LNCaP clone FGC (cell line): Measurements from ENCODE around the gene ATXN7L1.

Experiments
- DNase-seq: peaks from one replicate; pipeline ENCODE4 v3.0.0-alpha.2; 2011; ENCODE audit warnings: low read depth
- H3K4me3 ChIP-seq: 2 replicates; pipeline ENCODE4 v1.5.1; 2011; ENCODE audit warnings: mild to moderate bottlenecking, low read depth, low read length, control low read depth
- TF ChIP-seq, protein P1 (sequence below): IDR thresholded peaks from 2 replicates; pipeline ENCODE4 v1.5.1; 2012; ENCODE audit warnings: mild to moderate bottlenecking; ENCODE audit not compliant: control insufficient read depth, insufficient read depth; ENCODE audit errors: extremely low read depth

Gene ATXN7L1

DNA sequence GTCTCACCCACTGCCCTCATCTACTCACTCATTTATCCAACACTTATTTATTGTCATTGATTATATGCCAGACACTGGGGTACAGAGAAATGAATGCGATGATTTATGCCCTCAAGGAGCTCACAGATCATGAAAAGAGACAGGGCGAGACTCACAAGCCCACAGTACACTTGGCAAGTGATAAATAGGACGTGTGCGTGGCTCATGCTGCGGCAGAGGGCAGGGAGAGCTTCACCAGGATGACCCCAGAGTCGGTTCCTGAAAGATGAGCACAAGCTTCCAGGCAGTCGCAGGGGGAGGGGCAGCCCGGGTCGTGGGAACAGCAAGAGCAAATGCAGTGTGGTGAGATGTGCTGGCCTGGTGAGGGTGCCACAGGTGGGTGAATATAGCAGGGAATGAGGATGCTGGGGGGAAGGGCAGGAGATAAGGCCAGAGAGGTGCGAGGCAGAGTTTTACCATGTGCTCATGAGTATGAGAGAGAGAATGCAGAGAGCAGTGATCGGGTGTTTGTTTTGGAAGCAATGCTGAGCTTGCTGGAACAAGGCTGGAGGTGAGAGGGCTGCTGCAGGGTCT, 70.9 kb downstream of the ATXN7L1 start:
- no peak for DNase-seq
- no peak overlapping the region for H3K4me3 ChIP-seq
- TF ChIP-seq, protein P1, sequence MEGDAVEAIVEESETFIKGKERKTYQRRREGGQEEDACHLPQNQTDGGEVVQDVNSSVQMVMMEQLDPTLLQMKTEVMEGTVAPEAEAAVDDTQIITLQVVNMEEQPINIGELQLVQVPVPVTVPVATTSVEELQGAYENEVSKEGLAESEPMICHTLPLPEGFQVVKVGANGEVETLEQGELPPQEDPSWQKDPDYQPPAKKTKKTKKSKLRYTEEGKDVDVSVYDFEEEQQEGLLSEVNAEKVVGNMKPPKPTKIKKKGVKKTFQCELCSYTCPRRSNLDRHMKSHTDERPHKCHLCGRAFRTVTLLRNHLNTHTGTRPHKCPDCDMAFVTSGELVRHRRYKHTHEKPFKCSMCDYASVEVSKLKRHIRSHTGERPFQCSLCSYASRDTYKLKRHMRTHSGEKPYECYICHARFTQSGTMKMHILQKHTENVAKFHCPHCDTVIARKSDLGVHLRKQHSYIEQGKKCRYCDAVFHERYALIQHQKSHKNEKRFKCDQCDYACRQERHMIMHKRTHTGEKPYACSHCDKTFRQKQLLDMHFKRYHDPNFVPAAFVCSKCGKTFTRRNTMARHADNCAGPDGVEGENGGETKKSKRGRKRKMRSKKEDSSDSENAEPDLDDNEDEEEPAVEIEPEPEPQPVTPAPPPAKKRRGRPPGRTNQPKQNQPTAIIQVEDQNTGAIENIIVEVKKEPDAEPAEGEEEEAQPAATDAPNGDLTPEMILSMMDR: no peak

DNA sequence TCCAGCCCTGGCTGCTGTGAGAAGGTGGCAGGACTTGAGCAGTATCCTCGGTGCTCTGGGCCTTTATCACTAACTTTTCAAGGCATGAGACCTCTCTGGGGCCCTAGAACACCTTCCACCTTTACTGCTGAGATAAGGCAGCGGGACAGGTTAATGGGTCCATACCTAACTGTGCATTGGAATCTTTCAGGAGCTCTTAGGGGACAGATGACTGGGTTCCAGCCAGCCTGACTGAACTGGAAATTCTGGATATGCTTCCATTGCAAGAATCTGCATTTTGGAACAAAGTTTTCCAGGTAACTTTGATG, 73.0 kb downstream of the ATXN7L1 start:
- DNase-seq: no peak
- no peak overlapping the region for H3K4me3 ChIP-seq
- TF ChIP-seq, protein P1: no peak

DNA sequence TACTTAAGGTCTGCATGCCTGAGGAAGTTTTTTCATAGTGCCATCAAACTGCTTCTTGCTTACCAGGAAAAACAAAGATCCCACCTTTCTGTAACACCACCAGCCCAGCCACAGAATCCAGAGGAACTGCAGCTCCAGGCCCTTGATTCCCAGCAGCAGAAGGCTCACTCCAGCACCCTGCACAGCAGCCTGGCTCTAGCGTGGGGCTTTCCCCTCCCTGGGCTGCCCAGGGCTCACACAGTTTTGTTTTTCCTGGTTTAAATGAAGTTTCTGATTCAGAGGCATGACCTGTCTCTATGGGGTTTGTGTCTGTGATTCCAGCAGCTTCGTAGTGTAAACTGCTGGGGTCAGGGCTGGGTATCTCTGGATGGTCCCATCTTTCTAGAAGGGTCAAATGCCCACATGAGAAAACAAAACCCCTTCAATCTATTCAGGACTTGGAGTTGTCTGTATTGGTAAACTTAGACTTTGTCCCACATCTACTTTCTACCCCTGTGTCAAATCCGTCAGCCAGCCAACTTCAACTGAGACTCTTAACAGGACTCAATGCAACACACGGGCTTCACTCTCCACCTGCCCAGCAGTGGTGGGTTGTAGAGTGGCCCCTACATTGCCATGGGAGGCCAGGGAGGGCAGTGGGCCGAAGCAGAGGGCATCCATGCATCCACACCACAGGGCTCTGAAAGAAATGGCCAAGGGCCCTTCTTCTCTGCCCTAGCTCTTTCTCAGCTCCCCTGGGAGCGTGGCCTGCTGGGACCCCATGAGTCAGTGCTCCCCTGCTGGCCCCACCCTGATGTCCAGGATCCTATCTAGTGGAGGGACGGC, 73.6 kb downstream of the ATXN7L1 start:
- no peak overlapping the region for H3K4me3 ChIP-seq
- TF ChIP-seq, protein P1: no peak
- no peak for DNase-seq

DNA sequence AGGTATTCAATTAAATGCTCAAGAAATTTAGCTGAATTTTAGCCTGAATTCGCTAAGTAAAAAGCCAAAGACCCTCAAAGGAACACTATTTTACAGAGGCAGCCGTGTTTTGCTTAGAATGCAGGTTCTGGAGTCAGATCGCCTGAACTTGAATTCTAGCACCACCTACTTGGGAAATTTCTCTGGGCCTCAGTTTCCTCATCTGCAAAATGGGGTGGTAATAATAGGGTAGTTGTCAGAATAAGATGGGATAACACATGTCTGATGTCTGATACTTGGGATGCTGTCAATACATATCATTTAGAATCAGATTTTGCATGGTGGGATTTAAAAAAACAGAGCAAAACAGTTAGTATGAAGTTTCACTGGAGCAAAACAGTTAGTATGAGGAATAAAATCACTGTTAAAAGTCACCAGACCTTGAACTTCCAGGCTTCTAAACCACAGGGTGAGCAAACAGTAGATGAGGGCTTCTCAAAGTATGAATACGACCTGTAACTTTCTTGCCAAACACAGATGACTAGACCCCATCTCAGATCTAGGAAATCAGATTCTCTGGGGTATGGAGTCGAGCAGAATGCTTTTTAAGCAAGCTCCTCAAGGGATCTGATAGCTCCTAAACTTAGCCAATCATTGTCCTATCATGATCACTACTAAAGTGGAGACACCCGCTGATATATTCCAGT, 75.4 kb downstream of the ATXN7L1 start:
- no peak for DNase-seq
- TF ChIP-seq, protein P1: no peak
- no peak overlapping the region for H3K4me3 ChIP-seq

DNA sequence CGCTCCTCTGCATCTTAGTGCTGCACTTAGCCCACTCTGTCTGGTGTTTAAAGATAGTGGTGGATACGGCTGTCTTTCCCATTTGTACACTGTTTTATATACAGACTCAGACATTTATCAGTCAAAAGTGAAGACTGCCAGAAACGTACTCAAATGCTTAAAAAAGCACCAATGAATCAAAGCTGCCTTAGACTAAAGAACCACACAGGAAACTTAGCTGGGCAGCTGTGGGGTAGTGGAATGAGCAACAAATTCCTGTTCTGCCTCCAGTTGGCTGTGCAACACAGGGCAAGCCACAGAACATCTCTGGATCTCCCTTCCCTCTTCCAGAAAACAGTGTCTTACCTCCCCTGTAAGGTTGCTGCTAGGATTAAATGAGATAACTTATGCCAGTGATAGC, 76.0 kb downstream of the ATXN7L1 start:
- no peak overlapping the region for H3K4me3 ChIP-seq
- no peak for DNase-seq
- TF ChIP-seq, protein P1: no peak

DNA sequence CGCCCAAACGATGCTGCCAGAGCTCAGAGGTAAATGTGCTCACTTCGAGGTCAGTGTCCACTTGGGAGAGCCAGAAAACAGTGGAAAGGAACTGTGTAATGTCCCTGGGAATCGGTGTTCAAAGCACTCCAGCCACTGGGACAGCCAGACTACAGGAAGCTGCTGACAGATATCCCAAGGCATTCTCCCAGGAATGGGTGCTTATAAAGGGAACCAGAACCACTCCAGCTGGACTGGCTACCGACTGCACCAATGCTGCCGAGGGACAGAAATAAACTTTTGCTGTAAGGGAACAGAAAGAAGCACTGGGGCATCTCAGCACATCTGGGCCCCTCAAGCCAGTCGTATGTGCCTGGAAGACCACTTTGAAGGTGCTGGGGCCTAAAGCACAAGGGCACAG, 76.7 kb downstream of the ATXN7L1 start:
- DNase-seq: no peak
- H3K4me3 ChIP-seq: no peak overlapping the region
- TF ChIP-seq, protein P1: no peak
